ENCODE measurements around the gene RCAN1. TPM values are rescaled to one million over a fixed set of nuclear protein-coding genes. Genes with fewer than 3 reads are reported as not detected.

The RCAN1 gene
- total RNA-seq: 22.9 TPM
- long read RNA-seq, transcript RCAN1-201 (4 exons, 2,490 nt): major isoform, 57 of 79 reads
- long read RNA-seq, transcript RCAN1-202 (4 exons, 2,408 nt): minor isoform, 12 of 79 reads
- long read RNA-seq, partial matches to known transcripts: 5 of 79 reads
- long read RNA-seq, other reads (novel, unspliced or antisense): 4 of 79 reads

DNA sequence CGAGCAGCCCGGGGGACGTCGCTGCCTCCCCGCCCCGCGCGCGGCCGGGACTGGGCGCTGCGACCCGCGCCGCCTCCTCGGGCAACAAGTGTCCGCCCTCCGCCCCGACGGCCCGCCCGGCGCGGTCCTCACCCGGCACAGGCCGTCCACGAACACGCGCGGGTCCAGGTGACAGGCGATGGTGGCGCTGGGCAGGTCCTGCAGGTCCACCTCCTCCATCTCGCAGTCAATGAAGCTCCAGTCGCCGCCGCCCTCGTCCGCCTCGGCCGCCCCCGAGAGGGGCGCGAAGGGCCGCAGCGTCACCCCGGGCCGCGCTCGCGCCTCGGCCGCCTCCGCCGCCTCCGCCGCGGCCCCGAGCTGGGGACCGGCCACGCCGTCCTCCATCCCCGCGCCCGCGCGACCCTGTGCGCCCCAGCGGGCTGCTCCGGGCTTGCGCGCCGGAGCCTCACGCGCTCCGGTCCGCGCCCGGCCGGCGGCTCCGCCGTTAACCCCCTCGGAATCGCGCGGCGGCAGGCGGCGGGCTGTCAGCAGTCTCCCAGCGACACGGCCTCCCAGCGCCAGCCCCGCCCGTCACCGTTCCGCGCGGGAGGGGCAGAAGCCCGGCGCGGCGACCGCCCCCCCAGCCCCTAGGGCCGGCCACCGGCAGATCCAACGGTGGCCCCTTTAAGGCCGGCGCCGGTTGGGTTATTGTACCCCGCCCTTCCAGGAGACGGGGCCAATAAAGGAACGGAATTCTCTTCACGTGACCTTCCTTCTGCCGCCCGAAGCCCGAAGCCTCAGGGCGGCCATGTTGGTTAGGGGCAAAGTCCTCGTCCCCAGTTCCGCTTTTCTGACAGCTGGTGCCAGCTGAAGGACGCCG is at the start of gene RCAN1:
RCAN1 (minus strand) TSS at position 486 of the 859 bp plus-strand sequence; CDS start at position 384, 102 bp downstream.
- peaks cover 25% of the 10 kb centered on the region for H3K4me1 ChIP-seq
- H3K9me3 ChIP-seq: no peaks in the 10 kb centered on the region
- peak within 1 kb of the TSS; percentile 75 for H3K4me3 ChIP-seq
- ATAC-seq (peak; percentile 98 to 100), DNase-seq (peak; percentile 92)
- intact Hi-C loops (cut with DNase I): no loop called here
- H3K27ac ChIP-seq: peak within 1 kb of the TSS; percentile 88
- no peaks in the 10 kb centered on the region for H3K36me3 ChIP-seq
- TF ChIP-seq, protein P1, sequence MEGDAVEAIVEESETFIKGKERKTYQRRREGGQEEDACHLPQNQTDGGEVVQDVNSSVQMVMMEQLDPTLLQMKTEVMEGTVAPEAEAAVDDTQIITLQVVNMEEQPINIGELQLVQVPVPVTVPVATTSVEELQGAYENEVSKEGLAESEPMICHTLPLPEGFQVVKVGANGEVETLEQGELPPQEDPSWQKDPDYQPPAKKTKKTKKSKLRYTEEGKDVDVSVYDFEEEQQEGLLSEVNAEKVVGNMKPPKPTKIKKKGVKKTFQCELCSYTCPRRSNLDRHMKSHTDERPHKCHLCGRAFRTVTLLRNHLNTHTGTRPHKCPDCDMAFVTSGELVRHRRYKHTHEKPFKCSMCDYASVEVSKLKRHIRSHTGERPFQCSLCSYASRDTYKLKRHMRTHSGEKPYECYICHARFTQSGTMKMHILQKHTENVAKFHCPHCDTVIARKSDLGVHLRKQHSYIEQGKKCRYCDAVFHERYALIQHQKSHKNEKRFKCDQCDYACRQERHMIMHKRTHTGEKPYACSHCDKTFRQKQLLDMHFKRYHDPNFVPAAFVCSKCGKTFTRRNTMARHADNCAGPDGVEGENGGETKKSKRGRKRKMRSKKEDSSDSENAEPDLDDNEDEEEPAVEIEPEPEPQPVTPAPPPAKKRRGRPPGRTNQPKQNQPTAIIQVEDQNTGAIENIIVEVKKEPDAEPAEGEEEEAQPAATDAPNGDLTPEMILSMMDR (IDR thresholded peaks at IDR 0.05): no peak
- no peaks in the 10 kb centered on the region for H3K27me3 ChIP-seq (ENCODE audit: low read depth)

DNA sequence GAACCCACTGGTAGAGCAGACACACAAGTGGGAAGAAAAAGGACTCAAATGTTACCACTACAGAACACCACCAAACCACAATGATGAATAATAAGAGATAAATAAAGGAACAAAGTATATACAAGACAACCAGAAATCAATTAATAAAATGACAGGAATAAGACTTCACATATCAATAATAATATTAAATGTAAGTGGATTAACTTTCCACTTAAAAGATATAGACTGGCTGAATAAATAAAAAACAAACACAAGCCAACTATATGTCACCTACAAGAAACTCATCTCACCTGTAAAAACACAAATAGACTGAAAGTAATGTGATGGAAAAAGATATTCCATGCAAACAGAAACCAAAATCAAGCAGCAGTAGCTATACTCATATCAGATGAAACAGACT is 46.9 kb upstream of the RCAN1 start:
- intact Hi-C loops (cut with DNase I): no loop called here
- H3K27me3 ChIP-seq (ENCODE audit: low read depth): no peaks in the 10 kb centered on the region

DNA sequence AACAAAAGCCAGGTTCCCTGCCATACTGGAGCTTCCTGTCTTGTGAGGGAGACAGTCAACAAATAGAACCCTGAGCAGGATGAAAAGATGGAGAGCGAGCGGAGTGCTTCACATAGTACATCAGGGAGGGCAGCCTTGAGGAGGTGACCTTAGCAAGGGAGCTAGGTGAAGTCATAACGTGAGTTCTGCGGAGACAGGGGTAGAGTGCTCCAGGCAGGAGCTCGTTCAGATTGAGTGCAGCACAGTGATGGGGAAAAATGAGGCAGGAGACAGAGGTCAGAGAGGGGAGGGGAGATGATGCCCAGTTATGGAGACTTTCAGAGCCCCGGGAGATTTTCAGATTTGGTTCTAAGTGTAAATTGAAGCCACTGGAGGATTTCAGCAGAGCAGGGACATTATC is 38.6 kb upstream of the RCAN1 start:
- ATAC-seq: no peak

More for the DNA sequence above, 46.9 kb upstream of the RCAN1 start:
- TF ChIP-seq, protein P1 (IDR thresholded peaks at IDR 0.05): no peak
- Histone ChIP-seq H3K9me3 (no peaks in the 10 kb centered on the region), H3K4me1 (no peaks in the 10 kb centered on the region), H3K27ac (no peak overlapping the region), H3K4me3 (no peak overlapping the region), H3K36me3 (no peaks in the 10 kb centered on the region)
- ATAC-seq (no peak), DNase-seq (no peak)

DNA sequence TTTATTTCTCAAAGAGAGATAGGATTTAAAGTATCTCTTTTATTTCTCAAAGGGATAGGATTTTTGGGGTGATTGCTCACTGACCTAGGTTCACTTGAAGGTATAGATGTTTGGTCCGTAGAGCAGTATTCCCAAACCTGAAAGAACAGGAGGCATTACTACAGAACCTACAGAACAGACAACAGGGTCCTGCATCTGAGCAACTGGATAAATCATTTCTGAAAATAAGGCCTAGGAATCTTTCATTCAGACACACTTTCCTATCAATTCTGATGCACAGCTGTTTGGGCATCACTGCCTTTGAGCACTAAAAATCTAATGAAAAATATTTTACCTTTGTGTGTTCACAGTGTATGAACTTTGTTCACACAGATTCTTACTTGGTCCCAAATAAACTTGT is 36.7 kb upstream of the RCAN1 start:
- H3K27ac ChIP-seq: no peak overlapping the region

More for the DNA sequence above, 38.6 kb upstream of the RCAN1 start:
- H3K4me1 ChIP-seq: no peaks in the 10 kb centered on the region
- no peak overlapping the region for H3K4me3 ChIP-seq
- DNase-seq: no peak
- no peak overlapping the region for H3K27ac ChIP-seq
- no peaks in the 10 kb centered on the region for H3K27me3 ChIP-seq (ENCODE audit: low read depth)
- intact Hi-C loops (cut with DNase I): no loop called here
- TF ChIP-seq, protein P1 (IDR thresholded peaks at IDR 0.05): no peak
- no peaks in the 10 kb centered on the region for H3K36me3 ChIP-seq
- peaks cover 6% of the 10 kb centered on the region for H3K9me3 ChIP-seq

DNA sequence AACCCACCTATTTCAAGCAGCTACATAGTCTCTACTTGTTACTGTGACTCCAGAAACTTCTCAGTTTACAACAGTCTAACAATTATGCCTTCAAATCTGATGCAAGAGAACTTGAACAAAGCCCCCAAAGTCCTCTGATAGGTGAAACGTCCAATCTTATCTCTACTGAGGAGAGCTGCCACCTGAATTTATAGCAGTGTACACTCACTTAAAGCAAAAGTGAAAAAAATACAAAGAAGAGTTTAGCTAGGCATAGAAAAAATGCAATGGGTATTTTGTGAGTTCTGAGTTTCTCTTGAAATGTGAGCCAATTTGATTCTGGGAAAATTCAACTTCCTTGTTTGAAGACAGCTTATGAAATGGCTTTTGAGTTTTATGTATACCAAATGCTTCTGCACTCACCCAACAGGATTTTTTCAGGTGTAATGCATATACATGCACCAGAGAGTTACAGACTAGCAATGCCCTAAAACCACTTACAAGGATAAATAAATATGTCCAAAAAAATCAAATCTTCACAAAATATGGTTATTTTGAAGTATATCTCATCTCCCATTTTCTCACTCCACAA is 36.0 kb upstream of the RCAN1 start:
- Histone ChIP-seq H3K4me3 (no peak overlapping the region), H3K27me3 (ENCODE audit: low read depth) (no peaks in the 10 kb centered on the region), H3K4me1 (no peaks in the 10 kb centered on the region), H3K9me3 (peaks cover 6% of the 10 kb centered on the region), H3K27ac (no peak overlapping the region), H3K36me3 (no peaks in the 10 kb centered on the region)
- intact Hi-C loops (cut with DNase I): no loop called here
- TF ChIP-seq, protein P1 (IDR thresholded peaks at IDR 0.05): no peak
- no peak for DNase-seq
- ATAC-seq: no peak

More for the DNA sequence above, 36.7 kb upstream of the RCAN1 start:
- DNase-seq (no peak), ATAC-seq (no peak)
- intact Hi-C loops (cut with DNase I): no loop called here
- Histone ChIP-seq H3K27me3 (ENCODE audit: low read depth) (no peaks in the 10 kb centered on the region), H3K9me3 (peaks cover 6% of the 10 kb centered on the region), H3K4me3 (no peak overlapping the region), H3K4me1 (no peaks in the 10 kb centered on the region), H3K36me3 (no peaks in the 10 kb centered on the region)
- TF ChIP-seq, protein P1 (IDR thresholded peaks at IDR 0.05): no peak
